ENCODE data around the gene IGF2BP2.

DNA sequence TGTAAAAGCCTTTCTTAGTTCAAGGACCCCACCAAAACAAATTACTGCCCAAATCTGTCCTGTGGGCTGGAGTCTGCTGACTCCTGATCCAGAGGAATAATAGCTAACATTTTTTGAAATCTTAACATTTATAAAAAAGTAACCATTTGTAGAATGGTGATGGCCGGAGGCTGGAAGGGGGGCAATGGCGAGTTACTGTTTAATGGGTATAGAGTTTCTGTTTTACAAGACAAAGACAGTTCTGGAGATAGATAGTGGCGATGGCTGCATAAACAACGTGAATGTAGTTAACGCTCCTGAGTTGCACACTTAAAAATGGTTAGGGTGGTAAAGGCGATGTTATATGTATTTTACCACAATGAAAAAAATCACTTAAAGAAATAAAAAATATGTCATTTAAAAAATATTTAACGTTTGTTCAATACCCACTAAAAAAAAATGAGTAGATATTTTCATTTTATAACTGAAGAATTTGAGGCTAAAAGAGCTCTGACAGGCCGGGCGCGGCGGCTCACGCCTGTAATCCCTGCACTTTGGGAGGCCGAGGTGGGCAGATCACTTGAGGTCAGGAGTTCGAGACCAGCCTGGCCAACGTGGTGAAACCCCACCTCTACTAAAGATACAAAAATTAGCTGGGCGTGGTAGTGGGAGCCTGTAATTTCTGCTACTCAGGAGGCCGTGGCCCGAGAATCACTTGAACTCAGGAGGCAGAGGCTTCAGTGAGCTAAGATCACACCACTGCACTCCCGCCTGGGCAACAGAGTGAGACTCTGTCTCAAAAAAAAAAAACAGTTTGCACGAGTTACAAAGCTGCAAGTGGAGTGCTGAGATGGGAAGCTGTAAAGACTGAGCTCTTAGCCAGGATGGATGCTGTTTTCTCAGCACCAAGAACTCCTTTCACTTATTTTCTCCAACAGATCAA, 37.6 kb downstream of the IGF2BP2 start:
- TF ChIP-seq, protein P1, sequence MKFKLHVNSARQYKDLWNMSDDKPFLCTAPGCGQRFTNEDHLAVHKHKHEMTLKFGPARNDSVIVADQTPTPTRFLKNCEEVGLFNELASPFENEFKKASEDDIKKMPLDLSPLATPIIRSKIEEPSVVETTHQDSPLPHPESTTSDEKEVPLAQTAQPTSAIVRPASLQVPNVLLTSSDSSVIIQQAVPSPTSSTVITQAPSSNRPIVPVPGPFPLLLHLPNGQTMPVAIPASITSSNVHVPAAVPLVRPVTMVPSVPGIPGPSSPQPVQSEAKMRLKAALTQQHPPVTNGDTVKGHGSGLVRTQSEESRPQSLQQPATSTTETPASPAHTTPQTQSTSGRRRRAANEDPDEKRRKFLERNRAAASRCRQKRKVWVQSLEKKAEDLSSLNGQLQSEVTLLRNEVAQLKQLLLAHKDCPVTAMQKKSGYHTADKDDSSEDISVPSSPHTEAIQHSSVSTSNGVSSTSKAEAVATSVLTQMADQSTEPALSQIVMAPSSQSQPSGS (IDR thresholded peaks at IDR 0.05; ENCODE audit: low read length) = no peak
- TF ChIP-seq POLR2AphosphoS5 (IDR thresholded peaks at IDR 0.05; ENCODE audit: low read depth, low read length) (no peak), EZH2 (IDR thresholded peaks at IDR 0.05; ENCODE audit: low read depth, low read length, severe bottlenecking) (no peak), POLR2A (IDR thresholded peaks at IDR 0.05; ENCODE audit: control extremely low read depth in 1 of 2, low read depth in 2 of 2, low read length in 2 of 2) (no peak), HDAC2 (IDR thresholded peaks at IDR 0.05; ENCODE audit: borderline replicate concordance in 1 of 2, low read depth in 2 of 2, low read length in 2 of 2) (no peak), ZNF274 (IDR thresholded peaks at IDR 0.05; ENCODE audit: borderline replicate concordance, extremely low read depth, low read length) (no peak), BRCA1 (IDR thresholded peaks at IDR 0.05; ENCODE audit: low read depth, low read length) (no peak), RBBP5 (IDR thresholded peaks at IDR 0.05; ENCODE audit: borderline replicate concordance, low read depth, low read length) (no peak), JUN (IDR thresholded peaks at IDR 0.05; ENCODE audit: low read depth, low read length) (no peak)
- TF ChIP-seq, protein P2, sequence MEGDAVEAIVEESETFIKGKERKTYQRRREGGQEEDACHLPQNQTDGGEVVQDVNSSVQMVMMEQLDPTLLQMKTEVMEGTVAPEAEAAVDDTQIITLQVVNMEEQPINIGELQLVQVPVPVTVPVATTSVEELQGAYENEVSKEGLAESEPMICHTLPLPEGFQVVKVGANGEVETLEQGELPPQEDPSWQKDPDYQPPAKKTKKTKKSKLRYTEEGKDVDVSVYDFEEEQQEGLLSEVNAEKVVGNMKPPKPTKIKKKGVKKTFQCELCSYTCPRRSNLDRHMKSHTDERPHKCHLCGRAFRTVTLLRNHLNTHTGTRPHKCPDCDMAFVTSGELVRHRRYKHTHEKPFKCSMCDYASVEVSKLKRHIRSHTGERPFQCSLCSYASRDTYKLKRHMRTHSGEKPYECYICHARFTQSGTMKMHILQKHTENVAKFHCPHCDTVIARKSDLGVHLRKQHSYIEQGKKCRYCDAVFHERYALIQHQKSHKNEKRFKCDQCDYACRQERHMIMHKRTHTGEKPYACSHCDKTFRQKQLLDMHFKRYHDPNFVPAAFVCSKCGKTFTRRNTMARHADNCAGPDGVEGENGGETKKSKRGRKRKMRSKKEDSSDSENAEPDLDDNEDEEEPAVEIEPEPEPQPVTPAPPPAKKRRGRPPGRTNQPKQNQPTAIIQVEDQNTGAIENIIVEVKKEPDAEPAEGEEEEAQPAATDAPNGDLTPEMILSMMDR (IDR thresholded peaks at IDR 0.05; ENCODE audit: control extremely low read depth in 1 of 3, insufficient read depth in 1 of 3, low read depth in 1 of 3, low read length in 3 of 3) = no peak
- TF ChIP-seq, protein P3, sequence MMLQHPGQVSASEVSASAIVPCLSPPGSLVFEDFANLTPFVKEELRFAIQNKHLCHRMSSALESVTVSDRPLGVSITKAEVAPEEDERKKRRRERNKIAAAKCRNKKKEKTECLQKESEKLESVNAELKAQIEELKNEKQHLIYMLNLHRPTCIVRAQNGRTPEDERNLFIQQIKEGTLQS (IDR thresholded peaks at IDR 0.05; ENCODE audit: insufficient read depth, low read depth, low read length) = no peak
- TF ChIP-seq, protein P4, sequence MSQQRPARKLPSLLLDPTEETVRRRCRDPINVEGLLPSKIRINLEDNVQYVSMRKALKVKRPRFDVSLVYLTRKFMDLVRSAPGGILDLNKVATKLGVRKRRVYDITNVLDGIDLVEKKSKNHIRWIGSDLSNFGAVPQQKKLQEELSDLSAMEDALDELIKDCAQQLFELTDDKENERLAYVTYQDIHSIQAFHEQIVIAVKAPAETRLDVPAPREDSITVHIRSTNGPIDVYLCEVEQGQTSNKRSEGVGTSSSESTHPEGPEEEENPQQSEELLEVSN (IDR thresholded peaks at IDR 0.05) = no peak

Data from H1 (cell line).